CD4-positive, alpha-beta T cell treated with Interleukin-12 subunit alpha and Interleukin-12 subunit beta, for 1 hour (primary cell): ENCODE results near the gene AMBRA1.

ENCODE experiments used
- DNase-seq: peaks from one replicate; pipeline ENCODE4 v3.0.0-alpha.2; 2020

The AMBRA1 gene, protein sequence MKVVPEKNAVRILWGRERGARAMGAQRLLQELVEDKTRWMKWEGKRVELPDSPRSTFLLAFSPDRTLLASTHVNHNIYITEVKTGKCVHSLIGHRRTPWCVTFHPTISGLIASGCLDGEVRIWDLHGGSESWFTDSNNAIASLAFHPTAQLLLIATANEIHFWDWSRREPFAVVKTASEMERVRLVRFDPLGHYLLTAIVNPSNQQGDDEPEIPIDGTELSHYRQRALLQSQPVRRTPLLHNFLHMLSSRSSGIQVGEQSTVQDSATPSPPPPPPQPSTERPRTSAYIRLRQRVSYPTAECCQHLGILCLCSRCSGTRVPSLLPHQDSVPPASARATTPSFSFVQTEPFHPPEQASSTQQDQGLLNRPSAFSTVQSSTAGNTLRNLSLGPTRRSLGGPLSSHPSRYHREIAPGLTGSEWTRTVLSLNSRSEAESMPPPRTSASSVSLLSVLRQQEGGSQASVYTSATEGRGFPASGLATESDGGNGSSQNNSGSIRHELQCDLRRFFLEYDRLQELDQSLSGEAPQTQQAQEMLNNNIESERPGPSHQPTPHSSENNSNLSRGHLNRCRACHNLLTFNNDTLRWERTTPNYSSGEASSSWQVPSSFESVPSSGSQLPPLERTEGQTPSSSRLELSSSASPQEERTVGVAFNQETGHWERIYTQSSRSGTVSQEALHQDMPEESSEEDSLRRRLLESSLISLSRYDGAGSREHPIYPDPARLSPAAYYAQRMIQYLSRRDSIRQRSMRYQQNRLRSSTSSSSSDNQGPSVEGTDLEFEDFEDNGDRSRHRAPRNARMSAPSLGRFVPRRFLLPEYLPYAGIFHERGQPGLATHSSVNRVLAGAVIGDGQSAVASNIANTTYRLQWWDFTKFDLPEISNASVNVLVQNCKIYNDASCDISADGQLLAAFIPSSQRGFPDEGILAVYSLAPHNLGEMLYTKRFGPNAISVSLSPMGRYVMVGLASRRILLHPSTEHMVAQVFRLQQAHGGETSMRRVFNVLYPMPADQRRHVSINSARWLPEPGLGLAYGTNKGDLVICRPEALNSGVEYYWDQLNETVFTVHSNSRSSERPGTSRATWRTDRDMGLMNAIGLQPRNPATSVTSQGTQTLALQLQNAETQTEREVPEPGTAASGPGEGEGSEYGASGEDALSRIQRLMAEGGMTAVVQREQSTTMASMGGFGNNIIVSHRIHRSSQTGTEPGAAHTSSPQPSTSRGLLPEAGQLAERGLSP (N-terminal part only)

DNA sequence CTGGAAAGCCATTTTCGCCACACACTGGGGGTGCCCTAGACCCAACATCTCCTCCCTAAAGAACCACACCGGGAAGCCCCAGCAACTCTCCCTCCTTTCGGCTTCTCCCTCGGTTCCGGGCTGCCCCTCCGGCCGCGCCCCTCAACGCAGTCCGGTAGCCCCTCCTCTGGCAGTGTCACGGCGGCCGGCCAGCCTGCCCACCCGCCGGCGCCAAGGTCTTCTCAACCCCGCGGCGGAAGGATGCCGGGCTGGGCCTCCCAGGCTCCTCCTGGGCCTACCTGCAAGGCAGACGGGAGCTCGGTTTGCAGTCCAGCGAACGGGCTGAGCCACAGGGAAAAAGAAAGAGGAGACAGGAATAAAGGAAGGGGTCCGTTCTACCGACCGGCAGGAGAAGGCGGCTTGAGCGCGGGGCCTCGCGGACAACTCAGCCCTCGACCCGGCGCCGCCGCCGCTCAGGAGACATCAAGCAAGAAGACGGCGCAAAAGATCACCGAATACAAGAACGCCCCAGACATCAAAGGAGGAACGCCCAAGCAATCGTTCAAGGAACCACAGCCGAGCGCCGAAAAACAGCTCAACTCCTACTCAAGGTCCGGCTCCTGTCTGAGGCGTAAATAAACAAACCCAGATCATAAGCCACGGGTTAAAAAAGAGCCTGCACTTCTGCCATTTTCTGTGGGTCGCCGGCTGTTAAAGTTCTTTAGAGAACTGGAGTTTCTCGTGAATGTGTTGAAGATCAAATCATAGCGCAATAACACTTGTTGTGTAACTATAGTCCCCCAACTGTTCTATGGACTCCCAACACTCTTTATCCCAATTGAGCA is at the start of gene AMBRA1:
Gene AMBRA1, minus strand, starts transcription at position 474 of the 824 bp plus-strand sequence. CDS start 45,643 bp downstream, outside the sequence.
- peak; percentile 85 for DNase-seq

DNA sequence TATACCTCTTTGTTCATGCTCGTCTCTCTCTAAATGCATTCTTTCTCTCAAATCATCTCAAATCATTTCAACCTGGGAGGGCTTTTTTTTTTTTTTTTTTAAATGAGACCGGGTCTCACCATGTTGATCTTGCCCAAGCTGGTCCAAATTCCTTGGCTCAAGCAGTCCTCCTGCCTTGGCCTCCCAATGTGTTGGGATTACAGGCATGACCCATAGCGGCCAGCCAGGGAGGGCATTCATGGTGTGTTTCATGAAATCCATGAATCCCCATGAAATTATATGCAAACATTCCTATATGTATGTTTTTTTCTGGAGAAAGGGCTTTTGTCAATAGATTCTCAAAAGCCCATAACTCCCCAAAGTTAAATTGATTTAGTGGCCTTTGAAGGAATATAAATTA is 49.7 kb upstream of the AMBRA1 start:
- no peak for DNase-seq

DNA sequence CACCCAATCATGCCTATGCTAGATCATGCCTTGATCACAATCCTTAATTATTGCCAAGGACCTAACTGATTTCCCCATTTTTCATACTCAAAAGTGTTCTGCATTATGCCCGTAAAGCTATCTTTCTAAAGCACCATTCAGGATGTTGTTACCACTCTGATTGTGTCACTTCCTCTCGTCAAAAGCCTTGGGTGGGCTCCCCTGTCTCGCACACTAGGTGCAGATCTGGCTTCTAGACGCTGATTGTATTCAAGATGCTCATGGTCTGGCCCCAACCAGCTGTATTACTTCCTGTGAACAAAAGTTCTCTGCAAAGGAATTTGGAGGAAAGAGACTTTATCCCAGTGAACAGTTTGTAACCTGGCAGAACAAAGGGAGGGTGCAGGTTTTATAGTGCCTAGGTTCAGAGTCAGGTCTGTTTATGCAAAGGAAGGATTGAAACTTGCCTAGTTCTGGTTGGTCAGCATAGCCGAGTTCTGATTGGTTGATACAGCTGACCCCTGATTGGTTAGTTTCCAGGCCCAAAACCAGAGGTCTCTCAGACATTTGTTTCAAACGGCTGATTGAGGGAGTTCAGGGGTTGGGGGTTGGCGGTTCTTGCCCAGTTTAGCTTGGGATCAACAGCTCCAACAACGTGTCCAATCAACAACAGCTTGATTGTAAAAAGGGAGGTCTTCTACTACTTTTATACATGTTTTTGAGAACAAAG is 49.0 kb upstream of the AMBRA1 start:
- DNase-seq: no peak

GRCh38 chr11:46641639-46642038 is 47.8 kb upstream of the AMBRA1 start:
- DNase-seq: no peak

DNA sequence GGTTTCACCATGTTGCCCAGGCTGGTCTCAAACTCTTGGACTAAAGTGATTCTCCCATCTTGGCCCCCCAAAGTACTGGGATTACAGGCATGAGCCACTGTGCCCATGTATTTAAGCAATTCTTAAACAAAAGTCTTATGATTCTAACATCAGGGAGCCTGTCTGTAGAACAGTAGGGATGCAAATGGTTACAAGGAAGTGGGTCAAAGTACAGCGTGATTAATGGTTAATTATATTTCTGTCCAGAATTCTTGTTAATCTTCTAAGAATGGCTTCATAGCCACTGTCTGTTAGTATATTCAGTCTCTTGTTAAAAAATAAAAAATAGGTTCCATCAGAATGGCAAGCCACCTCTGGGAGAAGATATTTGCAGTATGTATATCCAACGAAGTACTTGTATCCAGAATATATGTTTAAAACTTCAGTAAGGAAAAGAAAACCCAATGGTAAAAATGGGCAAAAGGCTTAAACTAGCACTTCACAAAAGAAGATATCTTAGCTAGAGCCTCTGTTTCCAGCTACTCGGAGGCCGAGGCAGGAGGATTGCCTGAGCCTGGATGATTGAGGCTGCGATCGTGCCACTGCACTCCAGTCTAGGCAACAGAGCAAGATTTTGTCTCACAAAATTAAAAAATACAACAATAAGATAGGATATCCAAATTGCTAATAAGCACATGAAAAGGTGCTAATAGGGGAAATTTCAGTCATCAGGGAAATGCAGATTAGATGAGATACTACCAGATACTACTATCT is 46.4 kb upstream of the AMBRA1 start:
- no peak for DNase-seq

- no peak for DNase-seq
Observed at GRCh38 chr11:46639197-46639839, 45.5 kb upstream of the AMBRA1 start.

- no peak for DNase-seq
Observed at GRCh38 chr11:46637546-46637945, 43.7 kb upstream of the AMBRA1 start.

DNA sequence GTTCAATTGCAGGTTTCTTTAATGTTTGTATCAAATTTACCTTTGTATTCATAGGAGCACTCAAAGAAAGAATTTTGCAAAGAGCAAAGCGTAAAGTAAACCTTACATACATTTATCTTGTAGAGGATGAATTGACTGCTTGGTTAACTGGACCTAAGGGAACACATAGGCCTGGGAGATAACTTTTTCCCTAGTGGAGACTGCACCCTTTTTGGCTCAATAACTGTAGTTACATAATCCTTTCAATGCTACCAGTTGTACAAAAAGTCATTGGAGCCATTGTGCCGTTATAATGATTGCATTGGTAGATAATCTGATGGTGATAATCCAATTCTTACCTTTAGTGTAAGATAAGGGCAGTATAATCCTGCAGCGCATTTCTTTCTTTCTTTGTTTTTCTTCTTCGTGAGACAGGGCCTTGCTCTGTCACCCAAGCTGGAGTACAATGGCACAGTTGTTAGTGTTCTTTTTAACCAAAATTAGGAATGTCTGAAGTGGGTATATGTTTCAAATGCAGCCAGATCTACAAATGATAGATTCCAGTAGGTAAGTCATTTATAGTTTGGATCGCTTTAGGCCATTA is 41.8 kb upstream of the AMBRA1 start:
- no peak for DNase-seq

GRCh38 chr11:46633291-46634217 is 39.7 kb upstream of the AMBRA1 start:
- no peak for DNase-seq

DNA sequence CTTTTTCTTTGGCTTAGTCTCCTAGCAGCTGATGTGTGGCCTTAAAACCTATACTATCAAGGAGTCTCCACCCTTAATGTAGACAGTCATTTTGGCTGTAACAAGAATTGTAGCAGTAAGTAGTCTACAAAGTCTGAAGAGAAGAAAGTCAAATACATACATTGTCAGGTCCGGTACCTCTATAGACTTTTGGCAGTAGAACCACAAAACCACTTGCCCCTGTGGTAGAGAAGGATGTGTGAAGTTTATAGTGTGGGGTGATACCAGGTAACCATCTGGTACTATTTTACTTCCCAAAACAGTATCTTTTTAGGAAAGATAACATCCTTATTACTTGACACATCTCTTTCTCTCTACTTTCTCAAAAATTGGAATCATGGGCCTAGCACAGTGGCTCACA is 38.7 kb upstream of the AMBRA1 start:
- no peak for DNase-seq

DNA sequence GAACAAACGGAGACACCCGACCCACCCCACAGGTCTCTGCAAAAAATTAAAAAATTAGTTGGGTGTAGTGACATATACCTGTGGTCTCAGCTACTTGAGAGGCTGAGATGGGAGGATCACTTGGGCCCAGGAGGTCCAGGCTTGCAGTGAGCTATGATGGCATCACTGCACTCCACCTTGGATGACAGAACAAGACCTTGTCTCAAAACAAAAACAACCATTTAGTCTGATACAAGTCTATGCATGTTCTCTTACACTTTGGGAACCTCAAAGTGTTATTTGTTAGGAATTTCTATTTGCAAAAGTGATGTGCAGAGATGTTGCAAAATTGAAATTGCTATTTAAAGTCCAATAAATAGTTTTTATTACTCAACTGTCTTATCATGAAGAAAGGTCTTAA is 37.9 kb upstream of the AMBRA1 start:
- no peak for DNase-seq

- DNase-seq: no peak
Observed at GRCh38 chr11:46630237-46630636, 36.4 kb upstream of the AMBRA1 start.

DNA sequence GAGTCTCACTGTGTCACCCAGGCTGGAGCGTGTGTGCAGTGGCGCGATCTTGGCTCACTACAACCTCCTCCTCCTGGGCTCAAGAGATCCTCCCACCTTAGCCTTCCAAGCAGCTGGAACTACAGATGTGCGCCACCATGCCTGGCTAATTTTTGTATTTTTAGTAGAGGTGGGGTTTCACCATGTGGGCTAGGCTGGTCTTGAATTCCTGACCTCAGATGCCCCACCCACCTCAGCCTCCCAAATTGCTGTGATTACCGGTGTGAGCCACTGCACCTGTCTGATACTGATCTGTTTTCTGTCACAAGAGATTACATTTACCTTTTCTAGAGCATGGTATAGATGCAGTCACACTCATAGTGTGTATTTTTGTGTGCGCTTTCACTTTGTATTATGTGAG is 35.1 kb upstream of the AMBRA1 start:
- DNase-seq: no peak

- DNase-seq: no peak
Observed at GRCh38 chr11:46625406-46625805, 31.6 kb upstream of the AMBRA1 start.

GRCh38 chr11:46618837-46619236 is 25.0 kb upstream of the AMBRA1 start:
- DNase-seq: no peak

DNA sequence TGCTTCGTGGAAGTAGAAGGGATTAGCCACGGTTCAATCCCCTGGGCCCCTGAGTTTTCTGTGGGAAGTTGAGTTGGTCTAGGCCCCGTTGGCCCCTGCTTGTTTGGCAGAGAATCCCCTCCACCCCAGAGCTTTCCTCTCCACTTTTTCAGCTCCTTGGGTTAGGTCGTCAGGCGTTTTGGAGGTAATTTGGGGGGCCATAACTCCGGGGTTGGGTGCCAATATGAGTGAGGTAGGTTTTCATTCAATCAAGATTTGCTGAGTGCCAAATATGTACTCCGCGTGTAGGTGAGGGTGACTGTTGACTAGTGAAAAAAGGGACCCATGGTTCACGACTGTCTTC is 24.1 kb upstream of the AMBRA1 start:
- DNase-seq: no peak

GRCh38 chr11:46617134-46617971 is 23.5 kb upstream of the AMBRA1 start, which contains the start of the genes ATG13 and HARBI1:
Gene ATG13 (plus strand): TSS chr11:46617553. CDS start chr11:46644292, 26,739 bp downstream.
Gene HARBI1 (minus strand): TSS chr11:46617227. CDS start chr11:46616237, 990 bp downstream.
- peak; percentile 94 for DNase-seq
